GM21576 (cell line): ENCODE results near the gene SKIL.

Experiments
- ATAC-seq: cut with Tn5 transposase; IDR thresholded peaks from one replicate; pipeline ENCODE4 v1.9.1; 2021; ENCODE audit warnings: mild to moderate bottlenecking, moderate library complexity; ENCODE audit not compliant: unreplicated experiment

SKIL gene

GRCh38 chr3:170431054-170431453 is 73.5 kb downstream of the SKIL start:
- no peak for ATAC-seq

DNA sequence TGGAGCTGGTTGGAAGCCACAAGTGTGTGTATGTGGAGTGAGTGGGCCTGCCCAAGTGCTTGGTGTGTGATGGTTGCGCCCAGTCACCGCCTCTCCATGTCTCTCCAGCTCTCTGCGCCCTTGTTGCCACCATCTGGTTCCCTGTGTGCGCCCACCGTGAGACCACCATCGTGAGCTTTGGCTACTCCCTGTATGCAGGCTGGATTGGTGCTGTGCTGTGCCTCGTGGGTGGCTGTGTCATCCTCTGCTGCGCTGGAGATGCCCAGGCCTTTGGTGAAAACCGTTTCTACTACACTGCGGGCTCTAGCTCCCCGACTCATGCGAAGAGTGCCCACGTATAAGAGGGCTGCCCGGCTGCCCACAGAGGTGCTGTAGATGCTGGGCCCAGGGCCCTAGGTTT is 74.9 kb downstream of the SKIL start:
- no peak for ATAC-seq

DNA sequence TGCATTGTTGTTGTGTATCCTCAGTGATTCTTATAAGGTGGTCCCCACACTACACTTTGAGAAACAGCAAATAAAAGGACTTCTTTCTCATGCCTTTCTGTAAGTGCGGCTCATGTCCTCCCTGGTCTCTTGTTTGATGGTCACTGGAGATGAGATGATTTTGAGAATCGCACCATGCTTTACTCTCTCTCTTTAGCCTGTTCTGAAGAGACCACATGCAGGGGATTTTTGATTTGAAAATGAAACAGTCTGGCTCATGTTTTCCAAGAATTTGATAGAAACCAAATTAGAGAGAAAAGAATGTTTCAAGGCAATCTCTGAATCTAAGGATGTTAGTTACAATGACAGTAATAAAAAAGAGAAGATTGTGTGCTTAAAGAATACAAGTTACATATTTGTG is 79.2 kb downstream of the SKIL start:
- ATAC-seq, result no peak

GRCh38 chr3:170437176-170437575 is 79.7 kb downstream of the SKIL start:
- no peak for ATAC-seq

- ATAC-seq, result no peak
These were observed 80.3 kb downstream of the SKIL start for GRCh38 chr3:170437696-170438407.

DNA sequence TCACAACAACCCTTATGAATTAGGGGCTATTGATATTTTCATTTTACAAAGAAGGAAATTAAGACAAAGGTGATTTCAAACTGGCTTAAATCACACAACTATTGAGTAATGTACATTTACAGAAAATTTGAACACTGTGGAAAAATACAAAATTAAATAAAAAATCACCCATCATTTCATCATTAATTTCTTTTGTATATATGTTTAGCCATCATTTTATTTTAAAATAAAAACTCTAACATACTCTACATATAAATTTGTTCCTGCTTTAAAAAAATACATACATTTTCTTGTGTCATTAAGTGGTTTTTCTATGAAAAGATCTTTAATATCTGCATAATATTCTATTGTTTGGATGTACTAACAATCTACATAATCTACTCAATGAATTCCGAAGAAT is 81.3 kb downstream of the SKIL start:
- no peak for ATAC-seq

DNA sequence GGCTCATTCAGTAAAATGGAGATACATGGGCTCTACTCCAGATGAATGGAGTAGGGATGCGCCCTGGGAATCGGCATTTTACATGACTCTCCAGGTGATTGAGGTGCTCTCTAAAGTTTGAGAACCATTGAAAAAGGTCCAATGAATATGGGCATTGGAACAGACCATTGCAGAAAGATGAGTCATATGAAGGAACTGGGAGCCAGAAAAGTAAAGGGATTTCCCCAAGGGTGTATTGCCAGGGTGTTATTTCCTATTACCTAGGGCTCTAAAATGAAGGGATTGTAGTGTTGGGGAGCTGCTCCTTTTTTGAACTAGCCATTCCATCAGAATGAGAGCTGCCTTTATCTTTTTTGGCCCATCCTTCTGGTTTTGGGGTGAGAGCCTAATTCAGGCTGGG is 82.8 kb downstream of the SKIL start:
- ATAC-seq, result no peak

DNA sequence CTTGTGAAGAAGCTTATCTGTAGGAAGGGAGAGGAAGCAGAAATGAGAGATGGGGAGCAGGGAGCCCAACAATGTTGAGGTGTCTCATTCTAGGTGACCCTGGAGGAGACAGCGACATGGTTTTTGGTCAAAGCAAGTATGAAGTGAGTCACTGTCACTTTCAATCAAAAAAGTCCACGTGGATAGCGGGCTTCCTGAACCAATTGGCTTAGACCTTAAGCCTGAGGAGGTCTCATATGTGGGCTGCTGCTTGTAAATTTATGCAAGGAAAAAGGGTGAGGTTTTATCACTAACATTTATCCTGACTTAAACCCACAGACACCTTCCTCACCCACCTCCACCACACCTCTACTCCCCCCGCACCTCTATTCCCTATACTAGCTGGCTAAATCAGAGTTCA is 83.9 kb downstream of the SKIL start:
- ATAC-seq, result no peak

- no peak for ATAC-seq
These were observed 85.4 kb downstream of the SKIL start for GRCh38 chr3:170442947-170443346.

DNA sequence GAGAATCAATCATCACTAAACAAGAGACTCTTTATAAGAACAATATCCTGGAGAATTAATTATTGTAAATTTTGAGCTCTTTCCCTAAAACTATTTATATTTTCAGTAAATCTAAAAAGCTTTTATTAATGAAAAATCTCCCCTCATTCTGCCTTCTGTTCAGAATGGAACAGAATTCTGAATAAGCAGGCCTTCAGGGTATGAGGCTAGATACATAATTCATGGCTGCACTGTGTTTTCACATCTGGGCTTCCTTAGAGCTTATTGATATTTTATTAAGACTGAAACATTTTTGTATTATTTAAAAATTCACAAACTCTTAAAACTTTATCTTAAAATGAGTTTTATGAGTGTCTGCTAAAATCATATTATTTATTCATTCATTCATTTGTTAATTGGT is 85.9 kb downstream of the SKIL start:
- no peak for ATAC-seq
